GM21526 (cell line): ENCODE measurements around the gene GGT1.
"Not testable (repeated sequence)": the region's sequence is repeated elsewhere in the genome, so short reads cannot be mapped to it uniquely, and the experiment has no call there.

Source experiments
- ATAC-seq: cut with Tn5 transposase; IDR thresholded peaks from one replicate; pipeline ENCODE4 v1.9.1; 2021; ENCODE audit warnings: moderate library complexity; ENCODE audit not compliant: unreplicated experiment, low FRiP score

GGT1 gene

GRCh38 chr22:24633231-24634023, 30.4 kb downstream of the GGT1 start:
- not testable (repeated sequence) for ATAC-seq

- ATAC-seq: not testable (repeated sequence)
These were observed 31.9 kb downstream of the GGT1 start for GRCh38 chr22:24634776-24635389.

GRCh38 chr22:24636513-24636912, 33.5 kb downstream of the GGT1 start:
- ATAC-seq: not testable (repeated sequence)

- not testable (repeated sequence) for ATAC-seq
These were observed 39.3 kb downstream of the GGT1 start for GRCh38 chr22:24642307-24642706.

GRCh38 chr22:24644409-24644808, 41.4 kb downstream of the GGT1 start:
- not testable (repeated sequence) for ATAC-seq

- not testable (repeated sequence) for ATAC-seq
These were observed 42.7 kb downstream of the GGT1 start for GRCh38 chr22:24645408-24646399.

- not testable (repeated sequence) for ATAC-seq
These were observed 43.8 kb downstream of the GGT1 start for GRCh38 chr22:24646756-24647155.

- ATAC-seq: not testable (repeated sequence)
These were observed 46.4 kb downstream of the GGT1 start for GRCh38 chr22:24649371-24649770.

GRCh38 chr22:24650884-24651283, 47.9 kb downstream of the GGT1 start:
- not testable (repeated sequence) for ATAC-seq

GRCh38 chr22:24665395-24665794, 62.4 kb downstream of the GGT1 start:
- not testable (repeated sequence) for ATAC-seq

- not testable (repeated sequence) for ATAC-seq
These were observed 64.9 kb downstream of the GGT1 start for GRCh38 chr22:24667904-24668303.

GRCh38 chr22:24672532-24672931, 69.5 kb downstream of the GGT1 start:
- not testable (repeated sequence) for ATAC-seq
